H9 (cell line): ENCODE data around the gene SOCS7. TPM values are rescaled to one million over a fixed set of nuclear protein-coding genes. Genes with fewer than 3 reads are reported as not detected.

Source experiments
- DNase-seq: peaks from one replicate; pipeline ENCODE4 v3.0.0-alpha.2; 2017
- H2AFZ ChIP-seq: one replicate; pipeline ENCODE4 v1.6.1; 2013; ENCODE audit warnings: mild to moderate bottlenecking, low read length, control low read depth, moderate library complexity
- H2AK5ac ChIP-seq: 2 replicates; pipeline ENCODE4 v1.6.1; 2013; ENCODE audit warnings: low read length, control low read depth, mixed read lengths; ENCODE audit not compliant: insufficient read length
- H2BK120ac ChIP-seq: one replicate; pipeline ENCODE4 v1.6.1; 2013; ENCODE audit warnings: low read depth, mild to moderate bottlenecking, low read length, control low read depth, inconsistent platforms; ENCODE audit not compliant: poor library complexity, severe bottlenecking
- H2BK12ac ChIP-seq: 2 replicates; pipeline ENCODE4 v1.6.1; 2013; ENCODE audit warnings: low read length, control low read depth, mixed read lengths, low read depth; ENCODE audit not compliant: insufficient read length
- H2BK15ac ChIP-seq: 2 replicates; pipeline ENCODE4 v1.6.1; 2013; ENCODE audit warnings: low read depth, low read length, control low read depth
- H2BK20ac ChIP-seq: one replicate; pipeline ENCODE4 v1.6.1; 2013; ENCODE audit warnings: low read depth, mild to moderate bottlenecking, low read length, control low read depth, inconsistent platforms; ENCODE audit not compliant: poor library complexity, severe bottlenecking
- H2BK5ac ChIP-seq: 2 replicates; pipeline ENCODE4 v1.6.1; 2013; ENCODE audit warnings: low read length, control low read depth, mixed read lengths; ENCODE audit not compliant: insufficient read length
- H3K14ac ChIP-seq: 2 replicates; pipeline ENCODE4 v1.6.1; 2013; ENCODE audit warnings: low read length, control low read depth; ENCODE audit not compliant: insufficient read depth
- H3K18ac ChIP-seq: 2 replicates; pipeline ENCODE4 v1.6.1; 2013; ENCODE audit warnings: low read depth, mild to moderate bottlenecking, mixed read lengths, low read length, control low read depth; ENCODE audit not compliant: insufficient read length
- H3K23ac ChIP-seq: 2 replicates; pipeline ENCODE4 v1.6.1; 2013; ENCODE audit warnings: low read length, control low read depth, mixed read lengths, low read depth; ENCODE audit not compliant: insufficient read length
- H3K23me2 ChIP-seq: 2 replicates; pipeline ENCODE4 v1.6.1; 2013; ENCODE audit warnings: low read depth, mild to moderate bottlenecking, mixed read lengths, low read length, control low read depth; ENCODE audit not compliant: insufficient read length, poor library complexity, severe bottlenecking
- H3K27ac ChIP-seq: 2 replicates; pipeline ENCODE4 v1.5.1; 2013; ENCODE audit warnings: low read length, control low read depth, mixed read lengths, low read depth; ENCODE audit not compliant: insufficient read length
- H3K27me3 ChIP-seq: 2 replicates; pipeline ENCODE4 v1.6.1; 2013; ENCODE audit warnings: low read length, control low read depth, inconsistent platforms; ENCODE audit not compliant: insufficient read depth
- H3K4ac ChIP-seq: 2 replicates; pipeline ENCODE4 v1.6.1; 2013; ENCODE audit warnings: low read depth, mild to moderate bottlenecking, control low read depth, inconsistent platforms, low read length, moderate library complexity
- H3K4me1 ChIP-seq: 2 replicates; pipeline ENCODE4 v1.6.1; 2013; ENCODE audit warnings: low read length, control low read depth, inconsistent platforms; ENCODE audit not compliant: insufficient read depth
- H3K4me2 ChIP-seq: 2 replicates; pipeline ENCODE4 v1.6.1; 2013; ENCODE audit warnings: low read length, control low read depth, mixed read lengths; ENCODE audit not compliant: insufficient read length, insufficient read depth
- H3K56ac ChIP-seq: 2 replicates; pipeline ENCODE4 v1.6.1; 2013; ENCODE audit warnings: low read depth, mild to moderate bottlenecking, mixed read lengths, low read length, control low read depth; ENCODE audit not compliant: insufficient read length
- H3K79me1 ChIP-seq: 2 replicates; pipeline ENCODE4 v1.6.1; 2013; ENCODE audit warnings: low read depth, mild to moderate bottlenecking, moderate library complexity, low read length, control low read depth, inconsistent platforms; ENCODE audit not compliant: insufficient read depth, poor library complexity, severe bottlenecking
- H3K79me2 ChIP-seq: 2 replicates; pipeline ENCODE4 v1.6.1; 2013; ENCODE audit warnings: low read length, control low read depth, inconsistent platforms; ENCODE audit not compliant: insufficient read depth
- H3K9ac ChIP-seq: 2 replicates; pipeline ENCODE4 v1.6.1; 2013; ENCODE audit warnings: low read length, control low read depth, mixed read lengths; ENCODE audit not compliant: insufficient read length; ENCODE audit errors: extremely low read depth
- H3K9me3 ChIP-seq: one replicate; pipeline ENCODE4 v1.6.1; 2013; ENCODE audit warnings: low read depth, low read length, inconsistent platforms; ENCODE audit not compliant: control insufficient read depth
- H3T11ph ChIP-seq: one replicate; pipeline ENCODE4 v1.6.1; 2013; ENCODE audit warnings: mild to moderate bottlenecking, low read length, control low read depth, inconsistent platforms
- H4K20me1 ChIP-seq: one replicate; pipeline ENCODE4 v1.6.1; 2013; ENCODE audit not compliant: control insufficient read depth, insufficient read length, insufficient read depth
- H4K5ac ChIP-seq: 2 replicates; pipeline ENCODE4 v1.6.1; 2013; ENCODE audit warnings: low read depth, mild to moderate bottlenecking, mixed read lengths, low read length, control low read depth; ENCODE audit not compliant: insufficient read length
- H4K8ac ChIP-seq: replicated peaks from 2 replicates; pipeline ENCODE4 v1.6.1; 2013; ENCODE audit warnings: low read length, control low read depth, mixed read lengths, low read depth; ENCODE audit not compliant: insufficient read length
- H4K91ac ChIP-seq: 2 replicates; pipeline ENCODE4 v1.6.1; 2013; ENCODE audit warnings: low read depth, mild to moderate bottlenecking, moderate library complexity, mixed read lengths, low read length, control low read depth; ENCODE audit not compliant: insufficient read length
- H3K27ac Mint-ChIP-seq, 3 experiments: 2 replicates in 2 of 3; 3 replicates in 1 of 3; pipeline ENCODE4 v1.8.0; 2020 to 2021; ENCODE audit warnings: mixed read lengths in 3 of 3, mild to moderate bottlenecking in 1 of 3, moderate library complexity in 1 of 3
- H3K27me3 Mint-ChIP-seq: 2 replicates; pipeline ENCODE4 v1.8.0; 2021; ENCODE audit warnings: low read depth, mild to moderate bottlenecking, moderate library complexity, mixed read lengths
- H3K36me3 Mint-ChIP-seq, 3 experiments: 2 replicates in 2 of 3; 3 replicates in 1 of 3; pipeline ENCODE4 v1.8.0; 2020 to 2021; ENCODE audit warnings: low read depth in 3 of 3, mixed read lengths in 3 of 3; ENCODE audit not compliant: insufficient read depth in 1 of 3
- H3K4me1 Mint-ChIP-seq, 2 experiments: 2 replicates each; pipeline ENCODE4 v1.8.0; 2020; ENCODE audit warnings: mixed read lengths in 2 of 2
- H3K4me3 Mint-ChIP-seq, 2 experiments: 2 replicates in 1 of 2; 3 replicates in 1 of 2; pipeline ENCODE4 v1.8.0; 2020 to 2021; ENCODE audit warnings: mild to moderate bottlenecking in 2 of 2, mixed read lengths in 2 of 2, moderate library complexity in 1 of 2
- H3K9me3 Mint-ChIP-seq, 2 experiments: 2 replicates in 1 of 2; 3 replicates in 1 of 2; pipeline ENCODE4 v1.8.0; 2020; ENCODE audit warnings: mild to moderate bottlenecking in 2 of 2, mixed read lengths in 2 of 2, moderate library complexity in 1 of 2
- CTCF ChIP-seq: fragments of 200-600 bp; sonication (generic); conservative IDR thresholded peaks from 3 replicates; pipeline ENCODE4 v1.8.0; 2021; ENCODE audit warnings: antibody characterized with exemption, mild to moderate bottlenecking
- WGBS: extraction: QIAGEN DNeasy Blood & Tissue Kit; methylation state at CpG from one replicate; pipeline ENCODE4 v1.1.7; 2013; ENCODE audit warnings: missing lambda C conversion rate, low lambda C conversion rate, mixed read lengths; ENCODE audit not compliant: insufficient read length; ENCODE audit errors: extremely low coverage; 5-methylcytosine and 5-hydroxymethylcytosine counted together
- total RNA-seq: library from RNA; stranded (reverse); gene quantifications from 2 replicates; pipeline ENCODE4 v1.2.1, GENCODE V29; 2021

The SOCS7 gene
- total RNA-seq, 1 experiment from 2014 or later = 31.0 TPM

GRCh38 chr17:38395090-38395489 lies 43.4 kb downstream of the SOCS7 start:
- no peak for DNase-seq
- Histone ChIP-seq H4K8ac (no peak overlapping the region), H2BK120ac (no peak overlapping the region), H2BK5ac (no peak overlapping the region), H3K79me2 (no peaks in the 10 kb centered on the region), H3K56ac (no peak overlapping the region), H3K23ac (no peak overlapping the region), H3T11ph (no peak overlapping the region), H3K4me1 (no peaks in the 10 kb centered on the region), H3K9ac (no peak overlapping the region), H4K20me1 (no peaks in the 10 kb centered on the region), H2BK12ac (no peak overlapping the region), H2AFZ (no peak overlapping the region), H3K4ac (no peak overlapping the region), H2AK5ac (no peak overlapping the region), H3K23me2 (no peaks in the 10 kb centered on the region), H3K27ac (no peak overlapping the region), H3K14ac (no peak overlapping the region), H4K5ac (no peak overlapping the region), H3K79me1 (no peaks in the 10 kb centered on the region), H3K9me3 (no peaks in the 10 kb centered on the region), H3K27me3 (no peaks in the 10 kb centered on the region), H2BK15ac (no peak overlapping the region), H3K18ac (no peak overlapping the region), H4K91ac (no peak overlapping the region), H2BK20ac (no peak overlapping the region), H3K4me2 (no peak overlapping the region)
- no peak for TF ChIP-seq CTCF
- no peaks in the 10 kb centered on the region for H3K27me3 Mint-ChIP-seq
- no peaks in the 10 kb centered on the region for H3K9me3 Mint-ChIP-seq
- peaks cover 30 to 52% (median 39%) of the 10 kb centered on the region in 3 experiments for H3K36me3 Mint-ChIP-seq
- no peak overlapping the region for H3K4me3 Mint-ChIP-seq
- WGBS = no CpG with 5 or more reads among the region's 4 CpGs
- peak overlapping the region; percentile 29 to 85 (median 37); a peak in 4 of 7 replicates for H3K27ac Mint-ChIP-seq
- no peaks in the 10 kb centered on the region for H3K4me1 Mint-ChIP-seq
